Measurements from ENCODE around the gene ZNF256. TPM values are rescaled to one million over a fixed set of nuclear protein-coding genes. Genes with fewer than 3 reads are reported as not detected.

Gene ZNF256
- total RNA-seq, 1 donor from 2014 or later, result 3.8 TPM

GRCh38 chr19:57961785-57962184, 14.3 kb upstream of the ZNF256 start:
- H3K4me1 ChIP-seq, result no peaks in the 10 kb centered on the region
- no peak overlapping the region for H3K4me3 ChIP-seq
- no peak overlapping the region for H3K27ac ChIP-seq
- TF ChIP-seq CTCF (IDR thresholded peaks at IDR 0.05), result no peak
- no peaks in the 10 kb centered on the region for H3K36me3 ChIP-seq
- intact Hi-C loops (cut with DNase I), result no loop called here
- no peak for DNase-seq (ENCODE audit: low spot score in 2 of 2)
- peaks cover 54 to 96% of the 10 kb centered on the region in 2 donors for H3K9me3 ChIP-seq
- H3K27me3 ChIP-seq, result no peaks in the 10 kb centered on the region

GRCh38 chr19:57954996-57955395, 7.5 kb upstream of the ZNF256 start:
- H3K4me3 ChIP-seq, result no peak overlapping the region
- no peaks in the 10 kb centered on the region for H3K36me3 ChIP-seq
- no peaks in the 10 kb centered on the region for H3K4me1 ChIP-seq
- no peak for TF ChIP-seq CTCF (IDR thresholded peaks at IDR 0.05)
- H3K27me3 ChIP-seq, result no peaks in the 10 kb centered on the region
- peaks cover 24 to 50% of the 10 kb centered on the region in 2 donors for H3K9me3 ChIP-seq
- H3K27ac ChIP-seq, result no peak overlapping the region
- intact Hi-C loops (cut with DNase I), result no loop called here
- DNase-seq (ENCODE audit: low spot score in 2 of 2), result no peak

GRCh38 chr19:57949702-57950101, 2.2 kb upstream of the ZNF256 start:
- Histone ChIP-seq H3K4me1 (no peaks in the 10 kb centered on the region), H3K9me3 (peaks cover 18 to 33% of the 10 kb centered on the region in 2 donors), H3K36me3 (no peaks in the 10 kb centered on the region), H3K27ac (no peak overlapping the region), H3K27me3 (no peaks in the 10 kb centered on the region), H3K4me3 (no peak overlapping the region)
- TF ChIP-seq CTCF (IDR thresholded peaks at IDR 0.05), result no peak
- intact Hi-C loops (cut with DNase I), result no loop called here
- DNase-seq (ENCODE audit: low spot score in 2 of 2), result no peak

- Histone ChIP-seq H3K36me3 (peaks cover 1 to 4% of the 10 kb centered on the region in 2 donors), H3K9me3 (peaks cover 22 to 37% of the 10 kb centered on the region in 2 donors)
Measured at GRCh38 chr19:57949296-57949695, 1.8 kb upstream of the ZNF256 start.

GRCh38 chr19:57947088-57947418, 453 bp downstream of the ZNF256 start:
- Histone ChIP-seq H3K27me3 (no peaks in the 10 kb centered on the region), H3K9me3 (peaks cover 44 to 57% of the 10 kb centered on the region in 2 donors), H3K4me1 (no peaks in the 10 kb centered on the region), H3K27ac (peak overlapping the region; percentile 78 to 82), H3K36me3 (peaks cover 21 to 26% of the 10 kb centered on the region in 2 donors), H3K4me3 (peak overlapping the region; percentile 58 to 82)
- intact Hi-C loops (cut with DNase I), result loop anchor here (1.0 kb wide), 1 partner anchor 208 kb away; no protein-coding TSS in a partner anchor
- TF ChIP-seq CTCF (IDR thresholded peaks at IDR 0.05), result no peak
- DNase-seq (ENCODE audit: low spot score in 2 of 2), result no peak

More at GRCh38 chr19:57949296-57949695, 1.8 kb upstream of the ZNF256 start:
- H3K4me1 ChIP-seq, result no peaks in the 10 kb centered on the region
- DNase-seq (ENCODE audit: low spot score in 2 of 2), result no peak
- H3K4me3 ChIP-seq, result no peak overlapping the region
- no peak for TF ChIP-seq CTCF (IDR thresholded peaks at IDR 0.05)
- intact Hi-C loops (cut with DNase I), result no loop called here
- no peak overlapping the region for H3K27ac ChIP-seq
- no peaks in the 10 kb centered on the region for H3K27me3 ChIP-seq

- Histone ChIP-seq H3K36me3 (peaks cover 29 to 33% of the 10 kb centered on the region in 2 donors), H3K27me3 (no peaks in the 10 kb centered on the region), H3K4me3 (peak overlapping the region in 1 of 2 donors; percentile 82), H3K4me1 (no peaks in the 10 kb centered on the region), H3K9me3 (peaks cover 51 to 58% of the 10 kb centered on the region in 2 donors), H3K27ac (no peak overlapping the region)
- no peak for TF ChIP-seq CTCF (IDR thresholded peaks at IDR 0.05)
- no peak for DNase-seq (ENCODE audit: low spot score in 2 of 2)
- intact Hi-C loops (cut with DNase I), result no loop called here
Measured at GRCh38 chr19:57946316-57946715, 1.2 kb downstream of the ZNF256 start.
